IPS-NIHi7 (cell line): ENCODE measurements around the gene HMGA1.

Source experiments
- DNase-seq: peaks from one replicate; pipeline ENCODE4 v3.0.0; 2012; ENCODE audit warnings: mixed read lengths; ENCODE audit errors: extremely low spot score

The HMGA1 gene

GRCh38 chr6:34236443-34237315 is at the start of gene HMGA1:
HMGA1 (plus strand) TSS chr6:34236873; CDS start chr6:34240781, 3,908 bp downstream.
- peak; percentile 82 for DNase-seq

GRCh38 chr6:34189806-34190503 is 46.7 kb upstream of the HMGA1 start:
- DNase-seq, result no peak

- DNase-seq, result no peak
These were observed 46.1 kb upstream of the HMGA1 start for GRCh38 chr6:34190504-34191122.

- peak; percentile 59 for DNase-seq
These were observed 41.9 kb upstream of the HMGA1 start for GRCh38 chr6:34194772-34195171.

- DNase-seq, result no peak
These were observed 41.0 kb upstream of the HMGA1 start for GRCh38 chr6:34195726-34196115.

GRCh38 chr6:34196116-34196832 is 40.4 kb upstream of the HMGA1 start:
- DNase-seq, result peak; percentile 86

- no peak for DNase-seq
These were observed 39.9 kb upstream of the HMGA1 start for GRCh38 chr6:34196833-34197195.

- peak; percentile 57 for DNase-seq
These were observed 36.2 kb upstream of the HMGA1 start for GRCh38 chr6:34200340-34200971.

GRCh38 chr6:34201455-34202107 is 35.1 kb upstream of the HMGA1 start:
- DNase-seq, result no peak

GRCh38 chr6:34202329-34203201 is 34.1 kb upstream of the HMGA1 start:
- DNase-seq, result peak; percentile 64

GRCh38 chr6:34204693-34205092 is 32.0 kb upstream of the HMGA1 start:
- no peak for DNase-seq

- DNase-seq, result no peak
These were observed 31.2 kb upstream of the HMGA1 start for GRCh38 chr6:34205466-34205865.

GRCh38 chr6:34205916-34206315 is 30.8 kb upstream of the HMGA1 start:
- no peak for DNase-seq

- DNase-seq, result no peak
These were observed 29.9 kb upstream of the HMGA1 start for GRCh38 chr6:34206726-34207125.

- no peak for DNase-seq
These were observed 28.8 kb upstream of the HMGA1 start for GRCh38 chr6:34207695-34208443.

GRCh38 chr6:34213772-34214171 is 22.9 kb upstream of the HMGA1 start:
- no peak for DNase-seq

GRCh38 chr6:34218691-34219090 is 18.0 kb upstream of the HMGA1 start:
- DNase-seq, result no peak

GRCh38 chr6:34223381-34223955 is 13.2 kb upstream of the HMGA1 start:
- peak; percentile 54 for DNase-seq
